Neural progenitor cell (in vitro differentiated cells): ENCODE measurements around the gene TMED7.

Experiments
- CTCF ChIP-seq: fragments of 200-600 bp; sonication (generic); IDR thresholded peaks from 2 replicates; pipeline ENCODE4 v1.5.1; 2017; ENCODE audit warnings: antibody characterized with exemption, mild to moderate bottlenecking
- EZH2 ChIP-seq: fragments of 200-600 bp; sonication (generic); IDR thresholded peaks from 2 replicates; pipeline ENCODE4 v1.6.1; 2017; ENCODE audit warnings: antibody characterized with exemption, mild to moderate bottlenecking, moderate library complexity
- EZH2phosphoT487 ChIP-seq: fragments of 200-600 bp; sonication (generic); IDR thresholded peaks from 2 replicates; pipeline ENCODE4 v1.6.1; 2017; ENCODE audit warnings: antibody characterized with exemption

- TF ChIP-seq EZH2phosphoT487 (no peak), CTCF (no peak), EZH2 (no peak)
Observed at GRCh38 chr5:115599502-115599901, 26.3 kb downstream of the TMED7 start.
